ENCODE data around the gene SPATS2L.

- TF ChIP-seq CTCF (IDR thresholded peaks at IDR 0.05; ENCODE audit: low read length) (no peak), EZH2 (optimal IDR thresholded peaks at IDR 0.05; ENCODE audit: low read depth, low read length) (no peak)
These were observed 92.6 kb downstream of the SPATS2L start for GRCh38 chr2:200399046-200399445.

All from MM.1S (cell line).